ENCODE results near the gene UPK1A. TPM values are rescaled to one million over a fixed set of nuclear protein-coding genes. Genes with fewer than 3 reads are reported as not detected.

The UPK1A gene
- total RNA-seq, 1 experiment from 2014 or later: 0.69 TPM

GRCh38 chr19:35724560-35724959 lies 58.2 kb downstream of the UPK1A start (continued):
- TF ChIP-seq REST (IDR thresholded peaks at IDR 0.05; ENCODE audit: low read depth) (no peak), EZH2phosphoT487 (IDR thresholded peaks at IDR 0.05; ENCODE audit: borderline replicate concordance) (no peak), RAD21 (IDR thresholded peaks at IDR 0.05; ENCODE audit: low read depth) (no peak), SP1 (IDR thresholded peaks at IDR 0.05; ENCODE audit: low read depth) (no peak), SRF (IDR thresholded peaks at IDR 0.05; ENCODE audit: low read depth) (no peak), POLR2A (IDR thresholded peaks at IDR 0.05; ENCODE audit: borderline replicate concordance, extremely low read depth, insufficient read depth, insufficient read length) (no peak), ZNF274 (IDR thresholded peaks at IDR 0.05; ENCODE audit: low read depth, low read length) (no peak)

GRCh38 chr19:35725216-35725861 lies 59.0 kb downstream of the UPK1A start:
- Histone ChIP-seq H3K36me3 (ENCODE audit: control insufficient read depth in 1 of 2, insufficient read depth in 2 of 2, low read length in 2 of 2) (peaks cover 71 to 75% of the 10 kb centered on the region in 2 experiments), H3K9ac (ENCODE audit: low read length) (no peak overlapping the region)

More at GRCh38 chr19:35725216-35725861, 59.0 kb downstream of the UPK1A start:
- intact Hi-C loops (cut with micrococcal nuclease): no loop called here
- no peaks in the 10 kb centered on the region for H4K20me1 ChIP-seq (ENCODE audit: insufficient read depth)
- DNase-seq (ENCODE audit: low read depth, low spot score) (no peak), ATAC-seq (no peak)
- no peak overlapping the region for H3K4me3 ChIP-seq (replicated peaks in 1 of 2; ENCODE audit: low read depth in 1 of 2, low read length in 2 of 2)
- H3K27ac ChIP-seq (ENCODE audit: low read depth, low read length): no peak overlapping the region
- no TSS peak for BruUV-seq (replicated peaks)
- RAD21 ChIA-PET (ENCODE audit: low non-redundant PET in 1 of 2, low total read pairs in 2 of 2, uncharacterized antibody in 2 of 2, unreplicated experiment in 2 of 2): no interaction called here
- H3K4me2 ChIP-seq (ENCODE audit: low read length): no peak overlapping the region
- H2AFZ ChIP-seq (ENCODE audit: low read depth, low read length, poor library complexity, severe bottlenecking): no peak overlapping the region
- CTCF ChIA-PET: no interaction called here
- TF ChIP-seq, protein P1, sequence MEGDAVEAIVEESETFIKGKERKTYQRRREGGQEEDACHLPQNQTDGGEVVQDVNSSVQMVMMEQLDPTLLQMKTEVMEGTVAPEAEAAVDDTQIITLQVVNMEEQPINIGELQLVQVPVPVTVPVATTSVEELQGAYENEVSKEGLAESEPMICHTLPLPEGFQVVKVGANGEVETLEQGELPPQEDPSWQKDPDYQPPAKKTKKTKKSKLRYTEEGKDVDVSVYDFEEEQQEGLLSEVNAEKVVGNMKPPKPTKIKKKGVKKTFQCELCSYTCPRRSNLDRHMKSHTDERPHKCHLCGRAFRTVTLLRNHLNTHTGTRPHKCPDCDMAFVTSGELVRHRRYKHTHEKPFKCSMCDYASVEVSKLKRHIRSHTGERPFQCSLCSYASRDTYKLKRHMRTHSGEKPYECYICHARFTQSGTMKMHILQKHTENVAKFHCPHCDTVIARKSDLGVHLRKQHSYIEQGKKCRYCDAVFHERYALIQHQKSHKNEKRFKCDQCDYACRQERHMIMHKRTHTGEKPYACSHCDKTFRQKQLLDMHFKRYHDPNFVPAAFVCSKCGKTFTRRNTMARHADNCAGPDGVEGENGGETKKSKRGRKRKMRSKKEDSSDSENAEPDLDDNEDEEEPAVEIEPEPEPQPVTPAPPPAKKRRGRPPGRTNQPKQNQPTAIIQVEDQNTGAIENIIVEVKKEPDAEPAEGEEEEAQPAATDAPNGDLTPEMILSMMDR (IDR thresholded peaks at IDR 0.05 in 2 of 3, conservative IDR thresholded peaks at IDR 0.05 in 1 of 3; ENCODE audit: borderline replicate concordance in 1 of 3, insufficient read depth in 1 of 3, low read depth in 2 of 3, low read length in 2 of 3): no peak
- no peak for TF ChIP-seq SIN3A (IDR thresholded peaks at IDR 0.05; ENCODE audit: low read depth)
- no peak for TF ChIP-seq ZNF274 (IDR thresholded peaks at IDR 0.05; ENCODE audit: low read depth, low read length)
- TF ChIP-seq YY1 (IDR thresholded peaks at IDR 0.05; ENCODE audit: extremely low read depth, insufficient replicate concordance, low read depth, low read length): no peak
- no peak for TF ChIP-seq FOSL1 (IDR thresholded peaks at IDR 0.05; ENCODE audit: low read depth)
- TF ChIP-seq POLR2A (IDR thresholded peaks at IDR 0.05; ENCODE audit: borderline replicate concordance, extremely low read depth, insufficient read depth, insufficient read length): no peak
- no peaks in the 10 kb centered on the region for H3K27me3 ChIP-seq (ENCODE audit: insufficient read depth, low read length)
- POLR2A ChIA-PET: no interaction called here
- no peaks in the 10 kb centered on the region for H3K9me3 ChIP-seq (ENCODE audit: control insufficient read depth in 1 of 2, insufficient read depth in 1 of 2, low read depth in 1 of 2, low read length in 2 of 2)
- H3K4me1 ChIP-seq (ENCODE audit: control insufficient read depth in 1 of 2, insufficient read depth in 2 of 2, low read length in 2 of 2): no peaks in the 10 kb centered on the region
- H3K79me2 ChIP-seq (ENCODE audit: insufficient read depth, low read length): peaks cover 13% of the 10 kb centered on the region; the same call in 1 of the 2 replicates
- H3K9me2 ChIP-seq (ENCODE audit: insufficient read depth): no peaks in the 10 kb centered on the region

Data from HCT116 (cell line).